Measurements from ENCODE around the gene EPS8L2. TPM values are rescaled to one million over a fixed set of nuclear protein-coding genes. Genes with fewer than 3 reads are reported as not detected.

The EPS8L2 gene
- total and polyA plus RNA-seq, 2 donors (not counting 1 experiment from before 2014, with no cell fraction given), result 13.9 to 22.7 TPM

DNA sequence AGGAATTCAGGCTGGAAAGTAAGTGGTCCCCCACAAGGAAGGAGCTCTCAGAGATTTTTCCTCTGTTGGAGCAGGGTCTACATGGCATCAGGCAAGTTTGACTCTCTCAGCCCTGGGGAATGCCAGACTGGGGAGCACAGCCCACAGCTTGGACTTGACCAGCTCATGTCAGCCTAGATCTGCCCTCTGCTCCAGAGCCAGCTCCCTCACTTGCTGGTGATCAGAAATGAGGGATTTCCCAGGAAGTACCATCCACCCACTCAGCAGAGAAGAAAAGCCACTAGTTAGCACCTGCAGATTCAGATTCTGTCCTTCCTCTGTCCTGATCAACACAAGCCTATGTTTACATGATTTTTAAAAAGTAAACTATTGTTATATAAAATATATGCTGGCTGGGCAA is 54.2 kb downstream of the EPS8L2 start:
- intact Hi-C loops (cut with micrococcal nuclease), result no loop called here

GRCh38 chr11:761526-762108 is 55.6 kb downstream of the EPS8L2 start:
- Histone ChIP-seq H3K36me3 (replicated peaks in 1 of 2; ENCODE audit: control extremely low read depth in 1 of 2, control insufficient read depth in 1 of 2, extremely low read depth in 1 of 2, insufficient read depth in 2 of 2, low read length in 1 of 2) (peaks cover 4 to 64% of the 10 kb centered on the region in 2 experiments), H2AFZ (ENCODE audit: insufficient read depth, low read depth, low read length, poor library complexity, severe bottlenecking) (no peak overlapping the region), H3K27ac (ENCODE audit: low read length in 2 of 2) (no peak overlapping the region), H3K79me2 (ENCODE audit: control insufficient read depth, insufficient read depth, low read length) (peaks cover 13% of the 10 kb centered on the region), H3K4me3 (ENCODE audit: control extremely low read depth in 1 of 5, extremely low read depth in 1 of 5, insufficient read depth in 1 of 5, low read depth in 2 of 5, low read length in 4 of 5) (no peak overlapping the region), H3K4me2 (replicated peaks; ENCODE audit: low read depth, low read length, poor library complexity, severe bottlenecking) (no peak overlapping the region), H3K9ac (ENCODE audit: low read length) (no peak overlapping the region), H3K4me1 (ENCODE audit: control insufficient read depth in 2 of 2, insufficient read depth in 2 of 2, low read length in 2 of 2) (no peaks in the 10 kb centered on the region), H4K20me1 (ENCODE audit: control insufficient read depth, insufficient read depth, low read length, poor library complexity, severe bottlenecking) (peaks cover 28% of the 10 kb centered on the region), H3K27me3 (replicated peaks in 1 of 4; ENCODE audit: control extremely low read depth in 1 of 4, control insufficient read depth in 3 of 4, insufficient read depth in 4 of 4, low read length in 3 of 4) (no peaks in the 10 kb centered on the region), H3K9me3 (ENCODE audit: control extremely low read depth in 1 of 3, control insufficient read depth in 2 of 3, insufficient read depth in 1 of 3, low read length in 2 of 3) (no peaks in the 10 kb centered on the region)
- H3K4me3 Mint-ChIP-seq, result no peak overlapping the region
- ChIA-PET CTCF (interaction anchor here (0.7 kb wide), 1 partner anchor 456 kb away, joined by 3 read pairs; no protein-coding TSS in a partner anchor), POLR2A (no interaction called here)
- WGBS (ENCODE audit: insufficient coverage), result 98% methylated on average over 3 of the region's 8 CpGs
- H3K9me3 Mint-ChIP-seq (ENCODE audit: insufficient read depth), result no peaks in the 10 kb centered on the region
- H3K4me1 Mint-ChIP-seq, result peaks cover 2% of the 10 kb centered on the region
- no peak for TF ChIP-seq EZH2 (IDR thresholded peaks at IDR 0.05; ENCODE audit: borderline replicate concordance, insufficient read depth, low read depth, low read length, poor library complexity, severe bottlenecking)
- TF ChIP-seq CTCF (IDR thresholded peaks at IDR 0.05), result no peak
- no peak overlapping the region for H3K27ac Mint-ChIP-seq
- intact Hi-C loops (cut with micrococcal nuclease), result no loop called here
- DNase-seq, result no peak
- no peaks in the 10 kb centered on the region for H3K27me3 Mint-ChIP-seq
- ATAC-seq (ENCODE audit: low read depth), result no peak

More for the DNA sequence above, 54.2 kb downstream of the EPS8L2 start:
- H3K36me3 ChIP-seq (replicated peaks in 1 of 2; ENCODE audit: control extremely low read depth in 1 of 2, control insufficient read depth in 1 of 2, extremely low read depth in 1 of 2, insufficient read depth in 2 of 2, low read length in 1 of 2), result peaks cover 4 to 76% of the 10 kb centered on the region in 2 experiments
- no peak for TF ChIP-seq CTCF (IDR thresholded peaks at IDR 0.05)
- no peak overlapping the region for H3K4me2 ChIP-seq (replicated peaks; ENCODE audit: low read depth, low read length, poor library complexity, severe bottlenecking)
- no peaks in the 10 kb centered on the region for H3K27me3 ChIP-seq (replicated peaks in 1 of 4; ENCODE audit: control extremely low read depth in 1 of 4, control insufficient read depth in 3 of 4, insufficient read depth in 4 of 4, low read length in 3 of 4)
- H3K4me3 Mint-ChIP-seq, result no peak overlapping the region
- peaks cover under 1% of the 10 kb centered on the region for H3K4me1 Mint-ChIP-seq
- no peak overlapping the region for H2AFZ ChIP-seq (ENCODE audit: insufficient read depth, low read depth, low read length, poor library complexity, severe bottlenecking)
- H3K9me3 ChIP-seq (ENCODE audit: control extremely low read depth in 1 of 3, control insufficient read depth in 2 of 3, insufficient read depth in 1 of 3, low read length in 2 of 3), result no peaks in the 10 kb centered on the region
- peaks cover 26% of the 10 kb centered on the region for H3K79me2 ChIP-seq (ENCODE audit: control insufficient read depth, insufficient read depth, low read length)
- H3K27ac Mint-ChIP-seq, result no peak overlapping the region
- peaks cover 37% of the 10 kb centered on the region for H4K20me1 ChIP-seq (ENCODE audit: control insufficient read depth, insufficient read depth, low read length, poor library complexity, severe bottlenecking)
- CTCF ChIA-PET, result interaction anchor here (0.6 to 0.9 kb wide), 2 partner anchors 99 to 115 kb away, joined by 3 read pairs; no protein-coding TSS in a partner anchor
- no peaks in the 10 kb centered on the region for H3K27me3 Mint-ChIP-seq
- ATAC-seq (ENCODE audit: low read depth) (no peak), DNase-seq (no peak)
- H3K9me3 Mint-ChIP-seq (ENCODE audit: insufficient read depth), result no peaks in the 10 kb centered on the region
- H3K4me1 ChIP-seq (ENCODE audit: control insufficient read depth in 2 of 2, insufficient read depth in 2 of 2, low read length in 2 of 2), result no peaks in the 10 kb centered on the region
- POLR2A ChIA-PET, result no interaction called here
- no peak overlapping the region for H3K4me3 ChIP-seq (ENCODE audit: control extremely low read depth in 1 of 5, extremely low read depth in 1 of 5, insufficient read depth in 1 of 5, low read depth in 2 of 5, low read length in 4 of 5)
- H3K27ac ChIP-seq (ENCODE audit: low read length in 2 of 2), result no peak overlapping the region
- H3K9ac ChIP-seq (ENCODE audit: low read length), result no peak overlapping the region
